ENCODE data around the gene NLN.

The NLN gene

DNA sequence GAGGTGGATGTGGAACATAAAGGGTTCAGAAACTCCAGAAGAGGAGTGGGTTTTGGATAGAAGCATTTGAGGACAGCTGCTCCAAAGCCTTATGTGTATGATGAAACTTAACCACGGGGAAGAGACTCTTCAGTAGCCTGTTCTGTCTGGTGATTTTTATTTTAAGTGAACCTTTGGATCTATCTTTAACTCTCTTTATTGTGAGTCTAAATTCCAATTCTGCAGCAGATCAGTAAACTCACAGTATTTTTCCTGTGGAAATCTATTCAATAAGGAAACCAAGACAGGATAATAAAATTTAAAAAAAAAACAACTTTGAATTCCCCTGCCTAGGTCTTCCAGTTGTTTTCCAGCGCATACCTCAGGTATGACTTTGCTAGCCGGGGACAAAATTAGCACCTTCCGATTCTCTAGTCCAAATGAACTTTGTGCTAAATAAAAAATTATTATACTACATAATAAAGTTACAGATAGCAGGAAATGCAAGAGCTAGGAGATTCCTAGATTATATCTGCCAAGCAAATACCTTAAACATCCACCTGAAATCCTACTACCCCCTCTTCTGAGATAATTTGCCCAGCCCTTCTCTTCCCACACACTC, 101.9 kb downstream of the NLN start:
- H3K4me3 ChIP-seq (ENCODE audit: insufficient read depth, low read depth, low read length, poor library complexity, severe bottlenecking) = no peak overlapping the region
- H3K27me3 ChIP-seq (replicated peaks; ENCODE audit: control insufficient read depth, insufficient read depth, low read length, poor library complexity, severe bottlenecking) = no peaks in the 10 kb centered on the region
- no peaks in the 10 kb centered on the region for H3K4me1 ChIP-seq (ENCODE audit: control insufficient read depth, insufficient read depth, low read length, poor library complexity, severe bottlenecking)
- H3K36me3 ChIP-seq (ENCODE audit: control insufficient read depth, insufficient read depth, low read length) = no peaks in the 10 kb centered on the region
- no peak for DNase-seq
- H3K27ac ChIP-seq (ENCODE audit: insufficient read depth, low read length, poor library complexity, severe bottlenecking) = no peak overlapping the region
- H3K9me3 ChIP-seq (ENCODE audit: control insufficient read depth, low read length) = no peaks in the 10 kb centered on the region

DNA sequence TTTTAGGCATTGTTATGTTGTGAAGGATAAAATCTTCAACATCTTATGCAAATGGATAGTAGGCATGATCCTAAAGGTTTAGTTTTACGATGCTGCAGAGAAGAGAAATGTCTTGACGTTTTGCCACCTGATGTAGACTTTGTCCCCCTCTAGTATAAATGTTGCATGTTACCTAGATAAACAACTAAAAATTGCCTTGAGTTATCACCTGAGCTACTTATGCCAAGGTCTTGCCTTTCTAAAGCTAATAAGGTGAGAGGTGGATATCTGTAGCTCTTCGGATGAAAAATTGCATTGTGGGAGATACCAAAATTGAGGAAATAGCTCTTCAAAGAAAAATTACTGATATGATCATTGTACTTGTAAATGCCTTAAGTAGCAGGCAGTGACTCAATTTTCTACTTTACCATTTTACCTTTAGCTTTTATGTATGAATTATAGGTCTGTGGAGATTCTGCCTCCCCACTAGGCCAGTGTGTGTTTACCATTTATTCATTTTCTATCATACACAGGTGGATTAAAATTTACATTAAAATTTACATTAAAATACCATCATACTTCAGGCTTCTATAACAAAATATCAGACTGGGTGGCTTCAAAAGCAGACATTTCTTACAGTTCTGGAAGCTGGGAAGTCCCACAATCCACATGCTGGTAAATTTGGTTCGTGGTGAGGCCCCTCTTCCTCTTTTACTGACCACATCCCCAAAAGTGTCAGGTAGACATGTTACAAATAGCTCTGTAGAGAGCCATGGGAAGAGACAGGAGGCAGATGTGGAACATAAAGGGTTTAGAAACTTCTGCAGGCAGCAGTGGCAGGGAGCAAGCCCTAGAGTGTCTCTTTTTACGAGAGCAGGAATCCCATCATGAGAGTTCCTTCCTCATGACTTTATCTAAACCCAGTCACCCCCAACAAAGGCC, 103.7 kb downstream of the NLN start:
- Histone ChIP-seq H3K36me3 (ENCODE audit: control insufficient read depth, insufficient read depth, low read length) (no peaks in the 10 kb centered on the region), H3K27ac (ENCODE audit: insufficient read depth, low read length, poor library complexity, severe bottlenecking) (no peak overlapping the region), H3K4me3 (ENCODE audit: insufficient read depth, low read depth, low read length, poor library complexity, severe bottlenecking) (no peak overlapping the region), H3K4me1 (ENCODE audit: control insufficient read depth, insufficient read depth, low read length, poor library complexity, severe bottlenecking) (no peaks in the 10 kb centered on the region), H3K9me3 (ENCODE audit: control insufficient read depth, low read length) (no peaks in the 10 kb centered on the region), H3K27me3 (replicated peaks; ENCODE audit: control insufficient read depth, insufficient read depth, low read length, poor library complexity, severe bottlenecking) (no peaks in the 10 kb centered on the region)
- DNase-seq = no peak

- H3K36me3 ChIP-seq (ENCODE audit: control insufficient read depth, insufficient read depth, low read length) = no peaks in the 10 kb centered on the region
- H3K27me3 ChIP-seq (replicated peaks; ENCODE audit: control insufficient read depth, insufficient read depth, low read length, poor library complexity, severe bottlenecking) = no peaks in the 10 kb centered on the region
- DNase-seq = no peak
- no peaks in the 10 kb centered on the region for H3K4me1 ChIP-seq (ENCODE audit: control insufficient read depth, insufficient read depth, low read length, poor library complexity, severe bottlenecking)
- no peak overlapping the region for H3K27ac ChIP-seq (ENCODE audit: insufficient read depth, low read length, poor library complexity, severe bottlenecking)
- H3K4me3 ChIP-seq (ENCODE audit: insufficient read depth, low read depth, low read length, poor library complexity, severe bottlenecking) = no peak overlapping the region
- H3K9me3 ChIP-seq (ENCODE audit: control insufficient read depth, low read length) = no peaks in the 10 kb centered on the region
These were observed 106.3 kb downstream of the NLN start for GRCh38 chr5:65828022-65828896.

DNA sequence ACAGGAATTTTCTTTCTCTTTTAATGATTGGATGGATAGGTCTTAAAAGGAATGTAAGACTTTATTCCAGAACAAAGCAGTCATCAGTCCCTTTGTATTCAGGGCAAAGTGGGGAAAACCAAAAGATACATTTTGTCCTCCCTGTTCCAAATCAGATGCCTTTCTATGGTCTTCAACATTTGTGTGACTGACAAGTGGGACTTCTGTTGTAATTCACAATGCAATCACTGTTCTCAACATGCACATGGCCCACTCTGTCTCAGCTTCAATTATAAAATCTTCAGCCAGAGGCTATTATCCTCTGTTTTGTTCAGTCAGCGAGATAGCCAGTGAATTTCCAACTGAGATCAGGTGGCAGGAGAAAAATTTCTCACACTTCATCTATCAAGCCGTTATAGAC, 108.9 kb downstream of the NLN start:
- no peak overlapping the region for H3K4me3 ChIP-seq (ENCODE audit: insufficient read depth, low read depth, low read length, poor library complexity, severe bottlenecking)
- H3K27me3 ChIP-seq (replicated peaks; ENCODE audit: control insufficient read depth, insufficient read depth, low read length, poor library complexity, severe bottlenecking) = no peaks in the 10 kb centered on the region
- no peaks in the 10 kb centered on the region for H3K9me3 ChIP-seq (ENCODE audit: control insufficient read depth, low read length)
- no peaks in the 10 kb centered on the region for H3K36me3 ChIP-seq (ENCODE audit: control insufficient read depth, insufficient read depth, low read length)
- H3K27ac ChIP-seq (ENCODE audit: insufficient read depth, low read length, poor library complexity, severe bottlenecking) = no peak overlapping the region
- no peaks in the 10 kb centered on the region for H3K4me1 ChIP-seq (ENCODE audit: control insufficient read depth, insufficient read depth, low read length, poor library complexity, severe bottlenecking)
- DNase-seq = no peak

DNA sequence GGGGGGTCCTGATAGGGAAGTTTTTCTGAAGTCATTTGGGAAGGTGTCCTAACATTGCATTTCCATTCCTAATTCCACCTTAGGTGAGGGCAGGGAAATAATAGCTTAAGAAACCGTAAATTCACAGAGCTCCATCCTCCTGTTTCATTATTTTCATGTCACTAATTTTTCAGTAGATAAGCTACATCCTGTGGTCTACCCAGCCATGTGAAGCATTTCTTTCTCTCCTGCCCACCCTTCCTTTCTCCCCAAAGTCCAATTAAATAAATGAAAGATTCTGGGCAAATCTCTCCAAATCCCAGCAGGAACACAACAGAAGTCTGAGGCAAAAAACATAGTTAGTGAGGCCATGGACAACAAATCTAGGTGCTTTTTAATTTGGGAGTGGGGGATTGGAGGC, 109.3 kb downstream of the NLN start:
- Histone ChIP-seq H3K36me3 (ENCODE audit: control insufficient read depth, insufficient read depth, low read length) (no peaks in the 10 kb centered on the region), H3K4me3 (ENCODE audit: insufficient read depth, low read depth, low read length, poor library complexity, severe bottlenecking) (no peak overlapping the region), H3K27ac (ENCODE audit: insufficient read depth, low read length, poor library complexity, severe bottlenecking) (no peak overlapping the region), H3K9me3 (ENCODE audit: control insufficient read depth, low read length) (no peaks in the 10 kb centered on the region), H3K4me1 (ENCODE audit: control insufficient read depth, insufficient read depth, low read length, poor library complexity, severe bottlenecking) (no peaks in the 10 kb centered on the region), H3K27me3 (replicated peaks; ENCODE audit: control insufficient read depth, insufficient read depth, low read length, poor library complexity, severe bottlenecking) (no peaks in the 10 kb centered on the region)
- DNase-seq = no peak

- Histone ChIP-seq H3K9me3 (ENCODE audit: control insufficient read depth, low read length) (no peaks in the 10 kb centered on the region), H3K4me3 (ENCODE audit: insufficient read depth, low read depth, low read length, poor library complexity, severe bottlenecking) (no peak overlapping the region), H3K27me3 (replicated peaks; ENCODE audit: control insufficient read depth, insufficient read depth, low read length, poor library complexity, severe bottlenecking) (no peaks in the 10 kb centered on the region), H3K4me1 (ENCODE audit: control insufficient read depth, insufficient read depth, low read length, poor library complexity, severe bottlenecking) (no peaks in the 10 kb centered on the region), H3K36me3 (ENCODE audit: control insufficient read depth, insufficient read depth, low read length) (no peaks in the 10 kb centered on the region), H3K27ac (ENCODE audit: insufficient read depth, low read length, poor library complexity, severe bottlenecking) (no peak overlapping the region)
- no peak for DNase-seq
These were observed 110.1 kb downstream of the NLN start for GRCh38 chr5:65832152-65832551.

DNA sequence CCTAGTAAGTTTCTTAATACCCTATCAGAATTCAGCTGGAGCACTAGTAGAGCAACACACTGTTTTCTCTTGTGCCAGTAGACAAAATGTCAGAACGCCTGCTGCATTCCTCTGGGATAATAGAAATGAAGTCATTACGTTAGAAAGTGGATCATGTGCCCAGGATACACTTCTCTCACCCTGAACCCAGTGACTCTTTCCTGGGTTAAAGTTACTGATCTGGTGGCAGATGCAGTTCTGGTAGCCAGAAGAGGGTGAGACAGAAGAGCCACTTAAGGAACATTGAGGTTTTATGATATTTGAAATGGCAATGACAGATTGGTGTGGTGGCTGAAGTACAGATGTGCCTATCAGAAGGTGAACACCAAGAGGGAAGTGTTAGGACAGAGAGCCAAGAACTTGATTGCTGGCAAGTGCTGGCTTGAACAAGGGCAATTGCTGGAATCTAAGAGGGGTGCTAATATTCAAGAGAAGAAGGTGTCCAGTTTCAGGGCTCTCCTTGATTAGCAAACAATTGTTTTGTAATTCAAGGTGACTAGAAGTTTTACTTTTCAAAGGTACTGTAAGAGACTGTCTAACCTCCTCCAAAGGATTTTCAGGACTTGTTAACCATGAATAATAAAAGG, 110.7 kb downstream of the NLN start:
- no peaks in the 10 kb centered on the region for H3K4me1 ChIP-seq (ENCODE audit: control insufficient read depth, insufficient read depth, low read length, poor library complexity, severe bottlenecking)
- no peaks in the 10 kb centered on the region for H3K27me3 ChIP-seq (replicated peaks; ENCODE audit: control insufficient read depth, insufficient read depth, low read length, poor library complexity, severe bottlenecking)
- H3K4me3 ChIP-seq (ENCODE audit: insufficient read depth, low read depth, low read length, poor library complexity, severe bottlenecking) = no peak overlapping the region
- no peaks in the 10 kb centered on the region for H3K36me3 ChIP-seq (ENCODE audit: control insufficient read depth, insufficient read depth, low read length)
- H3K9me3 ChIP-seq (ENCODE audit: control insufficient read depth, low read length) = no peaks in the 10 kb centered on the region
- H3K27ac ChIP-seq (ENCODE audit: insufficient read depth, low read length, poor library complexity, severe bottlenecking) = no peak overlapping the region
- DNase-seq = no peak

DNA sequence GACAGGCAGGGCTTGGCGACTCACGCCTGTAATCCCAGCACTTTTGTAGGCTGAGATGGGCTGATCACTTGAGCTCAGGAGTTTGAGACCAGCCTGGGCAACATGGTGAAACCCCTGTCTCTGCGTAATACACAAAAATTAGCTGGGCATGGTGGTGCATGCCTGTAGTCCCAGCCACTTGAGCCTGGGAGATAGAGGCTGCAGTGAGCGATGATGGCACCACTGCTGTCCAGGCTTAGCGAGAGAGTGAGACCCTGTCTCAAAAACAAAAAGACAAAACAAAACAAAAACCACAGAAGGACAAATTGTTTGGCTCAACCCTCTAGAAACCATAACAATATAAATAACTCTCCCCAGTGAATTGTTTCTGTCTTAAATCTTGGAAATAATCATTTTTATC, 111.8 kb downstream of the NLN start:
- Histone ChIP-seq H3K4me1 (ENCODE audit: control insufficient read depth, insufficient read depth, low read length, poor library complexity, severe bottlenecking) (no peaks in the 10 kb centered on the region), H3K4me3 (ENCODE audit: insufficient read depth, low read depth, low read length, poor library complexity, severe bottlenecking) (no peak overlapping the region), H3K27me3 (replicated peaks; ENCODE audit: control insufficient read depth, insufficient read depth, low read length, poor library complexity, severe bottlenecking) (no peaks in the 10 kb centered on the region), H3K36me3 (ENCODE audit: control insufficient read depth, insufficient read depth, low read length) (no peaks in the 10 kb centered on the region), H3K9me3 (ENCODE audit: control insufficient read depth, low read length) (no peaks in the 10 kb centered on the region), H3K27ac (ENCODE audit: insufficient read depth, low read length, poor library complexity, severe bottlenecking) (no peak overlapping the region)
- DNase-seq = no peak

GRCh38 chr5:65834306-65834705, 112.3 kb downstream of the NLN start:
- H3K27me3 ChIP-seq (replicated peaks; ENCODE audit: control insufficient read depth, insufficient read depth, low read length, poor library complexity, severe bottlenecking) = no peaks in the 10 kb centered on the region
- H3K4me3 ChIP-seq (ENCODE audit: insufficient read depth, low read depth, low read length, poor library complexity, severe bottlenecking) = no peak overlapping the region
- no peaks in the 10 kb centered on the region for H3K9me3 ChIP-seq (ENCODE audit: control insufficient read depth, low read length)
- no peak for DNase-seq
- H3K36me3 ChIP-seq (ENCODE audit: control insufficient read depth, insufficient read depth, low read length) = no peaks in the 10 kb centered on the region
- H3K4me1 ChIP-seq (ENCODE audit: control insufficient read depth, insufficient read depth, low read length, poor library complexity, severe bottlenecking) = no peaks in the 10 kb centered on the region
- H3K27ac ChIP-seq (ENCODE audit: insufficient read depth, low read length, poor library complexity, severe bottlenecking) = no peak overlapping the region

Data from effector memory CD4-positive, alpha-beta T cell (primary cell).